HS-27A (cell line): ENCODE results near the gene RAPGEF2.
"Not testable (repeated sequence)": the region's sequence is repeated elsewhere in the genome, so short reads cannot be mapped to it uniquely, and the experiment has no call there.

ENCODE experiments used
- DNase-seq: peaks from one replicate; pipeline ENCODE4 v3.0.0-alpha.2; 2012; ENCODE audit warnings: low read depth, missing footprints

The RAPGEF2 gene

DNA sequence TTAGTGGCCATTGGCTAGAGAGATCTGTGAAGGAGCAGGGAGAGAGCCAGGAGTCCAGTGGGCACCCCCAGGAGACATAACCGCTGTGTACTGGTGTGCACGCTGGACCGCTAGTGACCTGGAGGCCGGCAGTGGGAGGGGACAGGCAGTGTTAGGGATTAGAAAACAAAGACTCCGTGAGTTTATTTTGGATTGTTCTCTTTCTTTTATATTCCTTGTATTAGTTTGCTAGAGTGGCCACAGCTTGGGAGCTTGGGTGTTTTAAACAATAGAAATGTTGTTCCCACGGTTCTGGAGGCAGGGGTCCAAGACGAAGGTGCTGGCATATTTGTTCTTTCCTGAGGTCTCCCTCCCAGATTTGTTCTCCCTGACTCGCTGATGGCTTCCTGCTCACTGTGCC is 266.4 kb downstream of the RAPGEF2 start:
- DNase-seq, result no peak

DNA sequence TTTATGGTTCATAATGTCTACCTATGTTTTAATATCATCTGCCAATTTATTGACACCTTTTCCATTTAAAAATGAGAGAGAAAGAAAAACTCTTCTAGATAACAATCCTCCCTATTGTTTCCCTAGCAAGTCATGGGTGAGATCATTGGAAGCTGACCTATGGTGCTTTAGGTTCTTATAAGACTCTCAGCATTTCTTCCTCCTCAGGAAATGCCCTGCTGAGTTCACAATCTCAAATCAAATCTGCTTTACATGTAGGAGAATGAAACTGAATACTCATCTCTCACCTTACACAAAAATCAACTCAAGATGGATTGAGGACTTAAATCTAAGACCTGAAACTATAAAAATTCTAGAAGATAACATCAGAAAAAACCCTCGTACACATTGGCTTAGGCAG is 267.4 kb downstream of the RAPGEF2 start:
- DNase-seq, result no peak

DNA sequence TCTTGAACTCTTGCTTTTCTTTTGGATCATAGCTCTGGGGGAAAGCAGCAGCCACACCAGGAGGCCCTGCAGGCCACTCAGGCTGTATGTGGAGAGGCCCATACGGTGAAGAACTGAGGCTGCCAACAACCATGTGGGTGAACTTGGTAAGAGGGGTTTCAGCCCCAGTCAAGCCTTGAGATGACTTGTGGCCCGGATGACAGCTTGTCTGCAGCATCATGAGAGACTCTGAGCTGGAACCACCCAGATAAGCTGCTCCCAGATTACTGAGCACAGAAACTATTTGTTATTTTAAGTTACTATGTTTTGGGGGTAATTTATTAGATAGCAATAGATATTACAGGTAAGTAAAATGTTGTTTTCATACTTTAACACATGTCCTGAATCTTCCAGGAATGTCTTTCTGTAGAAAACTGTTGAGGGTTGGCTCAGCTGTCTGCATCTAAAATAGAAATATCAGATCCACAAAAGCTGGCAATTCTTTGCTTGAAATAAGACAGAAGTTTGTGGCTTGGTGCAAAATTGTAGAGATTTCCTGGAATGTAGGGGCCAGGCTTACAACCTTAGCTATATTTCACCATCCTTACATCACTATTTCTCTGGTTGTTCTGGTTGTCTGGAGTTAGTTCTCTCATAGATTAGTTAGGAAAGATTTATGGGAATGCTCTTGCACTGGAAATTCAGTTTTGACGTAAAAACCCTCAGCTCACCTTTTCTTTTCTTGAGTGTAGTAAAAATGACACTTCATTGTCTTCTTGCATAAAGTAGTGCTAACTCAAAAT is 272.1 kb downstream of the RAPGEF2 start:
- DNase-seq, result no peak

DNA sequence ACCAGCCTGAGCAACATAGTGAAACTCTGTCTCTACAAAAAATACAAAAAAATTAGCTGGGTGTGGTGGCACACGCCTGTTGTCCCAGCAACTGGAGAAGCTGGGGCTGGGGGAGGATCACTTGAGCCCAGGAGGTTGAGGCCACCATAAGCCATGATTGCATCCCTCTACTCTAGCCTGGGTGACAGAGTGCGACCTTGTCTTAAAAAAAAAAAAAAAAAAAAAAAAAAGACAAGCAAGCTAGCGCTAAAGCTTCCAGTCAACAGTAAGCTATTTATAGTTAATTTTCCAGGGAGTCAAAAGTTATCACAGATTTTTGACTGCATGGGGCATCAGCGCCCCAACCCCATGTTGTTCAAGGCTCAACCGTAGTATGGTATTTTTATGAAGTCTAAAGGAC is 273.4 kb downstream of the RAPGEF2 start:
- no peak for DNase-seq

DNA sequence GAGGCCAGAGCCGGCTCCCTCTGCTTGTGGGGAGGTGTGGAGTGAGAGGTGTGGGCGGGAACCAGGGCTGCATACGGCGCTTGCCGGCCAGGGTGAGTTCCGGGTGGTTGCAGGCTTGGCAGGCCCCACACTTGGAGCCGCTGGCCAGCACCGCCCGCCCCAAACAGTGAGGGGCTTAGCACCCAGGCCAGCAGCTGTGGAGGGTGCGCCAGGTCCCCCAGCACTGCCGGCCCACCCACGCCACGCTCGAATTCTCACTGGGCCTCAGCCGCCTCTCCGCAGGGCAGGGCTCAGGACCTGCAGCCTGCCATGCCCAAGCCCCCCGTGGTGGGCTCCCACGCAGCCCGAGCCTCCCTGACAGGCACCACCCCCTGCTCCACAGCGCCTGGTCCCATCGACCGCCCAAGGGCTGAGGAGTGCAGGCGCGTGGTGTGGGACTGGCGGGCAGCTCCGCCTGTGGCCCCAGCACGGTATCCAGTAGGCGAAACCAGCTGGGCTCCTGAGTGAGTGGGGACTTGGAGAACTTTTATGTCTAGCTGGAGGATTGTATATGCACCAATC is 275.3 kb downstream of the RAPGEF2 start:
- DNase-seq, result no peak

DNA sequence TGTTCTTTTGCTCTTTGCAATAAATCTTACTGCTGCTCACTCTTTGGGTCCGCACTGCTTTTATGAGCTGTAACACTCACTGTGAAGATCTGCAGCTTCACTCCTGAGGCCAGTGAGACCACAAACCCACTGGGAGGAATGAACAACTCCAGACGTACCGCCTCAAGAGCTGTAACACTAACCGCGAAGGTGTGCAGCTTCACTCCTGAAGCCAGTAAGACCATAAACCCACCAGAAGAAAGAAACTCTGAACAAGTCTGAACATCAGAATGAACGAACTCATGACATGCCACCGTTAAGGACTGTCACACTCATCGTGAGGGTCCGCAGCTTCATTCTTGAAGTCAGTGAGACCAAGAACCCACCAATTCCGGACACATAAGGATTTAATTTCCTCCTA is 276.2 kb downstream of the RAPGEF2 start:
- not testable (repeated sequence) for DNase-seq

DNA sequence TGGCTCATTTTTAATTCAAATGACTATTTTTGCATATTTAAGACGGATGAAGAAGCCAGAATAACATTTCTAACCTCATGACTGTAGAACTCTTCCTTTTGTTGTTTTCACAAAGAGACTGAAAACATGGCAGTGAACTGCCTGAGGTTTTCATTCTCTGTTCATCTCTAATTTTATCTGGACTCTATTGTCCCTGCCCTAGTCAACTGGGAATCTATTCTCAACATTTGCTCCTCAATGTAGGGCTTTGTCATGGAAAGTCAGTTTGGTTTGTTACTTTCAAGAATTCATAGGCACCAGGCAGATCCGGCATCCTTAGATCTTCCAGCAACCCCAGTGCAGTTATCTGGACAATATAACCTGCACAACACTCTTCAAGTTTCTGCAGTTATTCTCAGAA is 277.0 kb downstream of the RAPGEF2 start:
- DNase-seq, result no peak

DNA sequence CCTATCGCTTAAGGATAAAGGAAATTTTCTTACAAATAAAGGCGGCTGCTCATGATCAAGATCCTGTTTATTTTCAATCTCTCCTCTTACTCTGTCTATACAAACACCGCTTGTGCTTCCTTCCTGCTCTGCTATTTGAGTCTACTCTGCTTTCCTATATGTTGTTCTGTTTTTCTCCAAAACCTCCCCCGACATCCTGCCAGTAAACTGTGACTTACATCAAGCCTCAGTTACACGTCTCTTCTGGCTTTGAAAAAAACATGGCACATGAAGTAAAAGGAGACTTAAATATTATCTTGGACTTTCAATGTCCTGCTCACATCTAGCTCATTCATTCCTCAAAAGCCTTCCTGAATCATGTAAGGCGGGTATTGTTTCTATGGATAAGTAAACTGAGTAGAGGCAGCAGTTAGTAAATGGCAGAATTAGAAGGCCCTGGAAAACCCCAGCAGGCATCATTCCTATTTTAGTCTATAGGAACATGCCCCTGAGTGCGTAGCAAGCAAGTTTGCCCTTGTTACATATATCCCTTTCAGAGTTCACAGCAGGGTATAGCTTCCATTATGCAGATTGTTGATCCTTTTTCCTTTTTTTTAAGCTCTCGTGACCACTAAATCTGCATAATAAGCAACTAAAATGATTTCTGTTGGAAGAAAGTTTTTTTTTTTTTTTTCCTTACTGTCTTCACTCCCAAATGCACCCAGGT is 280.1 kb downstream of the RAPGEF2 start:
- DNase-seq, result no peak

DNA sequence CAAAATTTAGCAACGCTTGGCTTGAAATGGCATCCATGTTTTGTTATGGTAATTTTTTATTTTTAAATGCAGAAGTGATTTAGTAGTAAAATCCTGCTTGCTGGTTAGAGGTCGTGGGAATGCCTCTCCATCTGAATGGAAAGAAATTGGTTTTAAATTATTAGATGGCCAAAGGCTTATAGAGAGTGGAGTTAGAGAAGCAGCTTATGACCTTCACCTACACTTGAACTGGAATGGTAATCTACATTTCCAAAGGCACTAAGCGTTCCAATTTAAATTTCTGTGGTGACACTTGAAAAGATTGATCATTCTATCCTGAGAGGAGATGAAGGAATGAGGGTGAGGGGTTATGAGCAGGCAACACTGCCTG is 280.7 kb downstream of the RAPGEF2 start:
- DNase-seq, result no peak

DNA sequence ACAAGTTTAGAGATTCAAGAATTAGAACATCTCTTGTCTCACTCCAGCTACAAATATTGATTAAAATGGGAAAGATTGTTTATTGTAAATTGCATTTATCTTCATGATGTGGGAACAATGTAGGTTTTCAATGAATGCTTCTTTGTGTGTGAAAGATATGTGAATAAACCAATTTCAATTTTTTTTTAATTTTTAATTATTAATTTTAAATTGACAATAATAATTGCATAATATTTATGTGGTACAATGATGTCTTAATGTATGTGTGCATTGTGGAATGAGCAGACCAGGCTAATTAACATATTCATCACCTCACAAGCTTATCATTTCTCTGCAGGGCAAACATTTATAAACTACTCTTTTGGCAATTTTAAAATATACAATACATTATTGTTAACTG is 281.1 kb downstream of the RAPGEF2 start:
- no peak for DNase-seq

DNA sequence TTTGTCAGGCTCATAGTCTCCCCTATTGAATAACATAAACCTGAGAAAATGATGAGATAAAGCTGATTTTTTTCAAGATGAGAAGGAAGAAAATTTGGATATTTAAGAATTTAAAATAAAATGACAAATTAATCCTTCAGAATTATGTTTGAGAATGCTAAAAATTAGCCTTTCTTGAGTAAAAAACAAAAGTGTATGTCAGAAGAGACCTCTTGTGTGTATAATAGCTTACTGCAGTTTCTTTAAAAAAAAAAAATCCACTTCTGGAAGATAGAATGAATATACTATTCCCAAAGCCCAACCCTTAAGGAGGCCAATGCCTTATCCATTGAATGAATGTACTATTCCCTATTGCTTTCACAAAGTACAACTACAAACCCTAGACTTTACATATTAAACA is 281.8 kb downstream of the RAPGEF2 start:
- no peak for DNase-seq

DNA sequence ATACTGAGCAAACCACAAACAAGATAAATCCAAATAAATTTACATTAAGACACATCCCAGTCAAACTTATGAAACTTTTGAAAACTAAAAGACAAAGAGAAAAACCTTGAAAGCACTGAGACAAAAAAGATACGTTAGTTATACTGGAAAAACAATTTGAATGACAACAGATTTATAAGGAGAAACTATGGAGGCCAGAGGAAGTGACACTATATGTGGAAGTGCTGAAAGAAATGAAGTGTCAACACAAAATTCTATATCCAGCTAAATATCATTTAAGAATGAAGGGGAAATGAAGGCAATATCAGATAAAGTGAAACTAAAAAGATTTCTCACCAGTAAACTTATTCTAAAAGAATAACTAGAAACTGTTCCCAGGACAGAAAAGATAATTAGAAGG is 283.7 kb downstream of the RAPGEF2 start:
- no peak for DNase-seq

DNA sequence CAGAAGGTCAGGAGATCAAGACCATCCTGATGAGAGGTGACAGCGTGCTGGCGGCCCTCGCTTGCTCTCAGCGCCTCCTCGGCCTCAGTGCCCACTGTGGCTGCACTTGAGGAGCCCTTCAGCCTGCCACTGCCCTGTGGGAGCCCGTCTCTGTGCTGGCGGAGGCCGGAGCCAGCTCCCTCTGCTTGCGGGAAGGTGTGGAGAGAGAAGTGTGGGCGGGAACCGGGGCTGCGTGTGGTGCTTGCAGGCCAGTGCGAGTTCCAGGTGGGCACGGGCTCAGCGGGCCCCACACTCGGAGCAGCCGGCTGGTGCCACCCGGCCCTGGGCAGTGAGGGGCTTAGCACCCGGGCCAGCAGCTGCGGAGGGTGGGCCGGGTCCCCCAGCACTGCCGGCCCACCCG is 286.9 kb downstream of the RAPGEF2 start:
- no peak for DNase-seq

DNA sequence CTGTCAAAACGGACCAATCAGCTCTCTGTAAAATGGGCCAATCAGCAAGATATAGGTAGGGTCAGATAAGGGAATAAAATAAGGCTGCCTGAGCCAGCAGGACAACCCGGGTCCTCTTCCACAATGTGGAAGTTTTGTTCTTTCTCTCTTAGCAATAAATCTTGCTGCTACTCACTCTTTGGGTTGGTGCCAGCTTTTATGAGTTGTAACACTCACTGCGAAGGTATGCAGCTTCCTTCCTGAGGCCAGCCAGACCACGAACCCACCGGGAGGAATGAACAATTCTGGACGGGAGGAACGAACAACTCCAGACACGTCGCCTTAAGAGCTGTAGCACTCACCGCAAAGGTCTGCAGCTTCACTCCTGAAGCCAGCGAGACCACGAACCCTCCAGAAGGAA is 287.8 kb downstream of the RAPGEF2 start:
- DNase-seq, result peak; percentile 93

DNA sequence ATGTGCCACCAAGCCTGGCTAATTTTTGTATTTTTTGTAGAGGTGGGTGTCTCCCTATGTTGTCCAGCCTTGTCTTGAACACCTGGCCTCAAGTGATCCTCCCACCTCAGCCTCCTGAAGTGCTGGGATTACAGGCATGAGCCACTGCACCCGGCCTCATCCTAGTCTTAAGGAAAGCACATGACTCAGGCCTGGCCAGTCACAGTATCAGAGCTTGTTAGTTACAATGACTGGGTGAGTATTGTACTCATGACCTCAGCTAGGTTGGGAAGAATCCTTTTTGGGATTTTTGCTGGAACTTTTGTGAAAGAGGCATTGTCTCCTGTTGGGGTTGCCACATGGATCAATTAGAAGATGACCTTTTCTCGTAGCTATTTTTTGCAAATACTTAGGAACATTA is 292.8 kb downstream of the RAPGEF2 start:
- DNase-seq, result no peak

DNA sequence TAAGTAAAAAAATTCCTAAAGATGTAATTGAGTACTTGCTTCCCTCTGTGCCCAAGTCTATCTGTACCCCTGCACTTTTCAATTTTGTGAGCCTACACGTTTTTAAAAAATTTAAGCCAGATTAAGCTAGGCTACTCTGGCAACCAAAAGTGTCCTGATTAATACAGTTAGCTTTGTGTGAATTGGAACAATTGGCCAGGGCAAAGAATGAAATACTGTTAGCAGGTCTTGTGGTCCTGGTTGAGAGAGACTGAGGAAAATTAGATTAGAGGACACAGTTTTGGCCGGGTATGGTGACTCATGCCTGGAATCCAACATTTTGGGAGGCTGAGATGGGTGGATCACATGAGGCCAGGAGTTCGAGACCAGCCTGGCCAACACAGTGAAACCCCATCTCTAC is 293.3 kb downstream of the RAPGEF2 start:
- DNase-seq, result no peak

DNA sequence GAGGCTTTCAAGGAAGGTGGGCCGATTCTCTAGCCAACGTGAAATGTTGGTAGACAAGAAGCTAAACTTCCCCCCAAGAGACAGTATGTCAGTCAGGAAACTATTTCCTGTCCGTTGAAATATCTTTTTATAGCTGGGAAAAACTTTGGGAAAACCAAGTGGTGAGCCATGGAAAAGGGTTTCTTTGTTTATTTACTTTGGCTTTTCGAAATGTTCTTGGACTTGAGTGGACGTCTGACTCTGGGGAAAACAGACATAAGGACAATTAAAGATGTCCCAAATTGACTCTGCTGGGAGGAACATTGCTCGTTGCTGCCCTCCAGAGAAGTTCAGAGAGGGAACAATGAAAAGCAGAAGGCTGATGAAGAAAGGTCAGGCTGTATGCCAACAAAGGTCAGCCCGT is 295.4 kb downstream of the RAPGEF2 start:
- DNase-seq, result no peak

DNA sequence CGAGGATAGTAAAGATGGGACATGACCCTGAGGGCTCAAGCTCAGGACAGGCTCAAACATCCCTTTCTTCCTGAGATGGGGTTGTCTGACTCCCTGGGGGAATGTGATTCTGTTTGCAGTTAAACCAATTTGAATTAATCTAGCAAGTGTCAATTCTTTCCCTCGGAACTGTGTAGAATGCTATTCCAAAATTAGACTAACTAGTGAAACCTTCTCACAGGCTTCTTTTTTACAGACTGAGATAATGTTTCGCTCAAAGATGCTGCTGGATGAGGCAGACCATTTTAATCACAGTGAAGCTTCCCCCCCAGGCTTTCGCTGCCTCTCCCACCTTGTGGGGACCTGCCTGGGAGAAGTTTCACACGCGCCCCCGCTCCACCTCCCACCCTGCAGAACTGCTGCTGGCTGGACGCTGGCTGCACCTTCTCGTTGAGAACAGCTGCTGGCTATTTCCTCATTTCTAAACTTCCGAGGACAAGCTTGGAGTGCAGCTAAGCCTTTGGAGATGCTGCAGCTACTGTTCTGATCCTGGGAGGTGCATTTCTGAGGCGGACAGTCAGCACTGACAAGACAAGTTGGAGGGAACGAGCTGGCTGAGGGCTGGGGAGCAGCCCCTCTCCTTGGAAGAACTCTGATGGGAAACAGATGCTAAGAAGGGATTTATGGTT is 297.8 kb downstream of the RAPGEF2 start:
- no peak for DNase-seq

DNA sequence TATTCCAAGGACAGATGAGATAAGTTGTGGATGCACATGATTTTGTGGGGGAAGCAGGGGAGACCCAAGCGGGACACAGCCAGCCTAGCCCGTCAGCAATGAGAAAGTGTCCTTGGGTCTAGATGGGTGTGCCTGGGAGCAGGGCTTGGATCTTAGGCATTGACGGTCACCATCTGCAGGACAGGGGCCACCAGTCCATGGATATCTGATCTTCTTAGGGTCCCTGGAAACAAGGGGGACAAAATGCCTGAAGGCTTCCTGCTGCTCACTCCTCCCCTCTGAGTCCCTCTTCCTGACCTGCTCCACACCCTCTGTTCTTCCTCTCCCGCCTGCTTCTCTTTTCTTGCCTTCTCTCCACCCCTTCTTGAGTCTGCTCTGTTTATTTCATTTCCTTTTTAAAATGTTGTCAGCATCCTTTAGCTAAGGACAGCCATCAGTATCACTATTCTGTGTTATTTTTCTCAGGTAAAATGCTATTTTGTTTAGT is 298.4 kb downstream of the RAPGEF2 start:
- no peak for DNase-seq

DNA sequence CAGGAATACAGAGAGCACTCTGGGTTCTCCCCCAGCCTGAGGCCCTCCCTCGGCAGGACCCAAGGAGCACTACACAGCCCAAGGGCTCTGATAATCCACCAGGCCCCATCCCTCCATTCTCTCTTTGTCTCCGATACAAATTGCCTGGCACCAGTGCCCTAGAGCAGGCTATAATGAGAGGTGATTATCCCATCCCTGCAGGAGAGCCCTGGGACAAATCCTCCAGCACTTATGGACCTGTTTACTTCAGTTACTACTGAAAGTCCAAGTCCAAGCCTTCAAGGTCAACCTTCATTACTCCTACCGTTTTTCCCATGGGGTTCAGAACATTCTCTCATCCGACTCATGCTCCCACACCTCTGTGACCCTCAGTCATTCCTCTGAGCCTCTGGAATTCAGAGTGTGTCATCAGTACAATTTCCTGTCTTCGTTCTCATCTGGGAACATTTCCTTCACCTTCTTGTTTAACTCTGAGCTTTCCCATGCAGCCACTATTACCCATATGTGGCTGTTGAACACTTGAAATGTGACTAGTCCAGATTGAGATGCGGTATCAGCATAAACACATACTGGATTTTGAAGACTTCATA is 299.0 kb downstream of the RAPGEF2 start:
- peak; percentile 48 for DNase-seq
